HepG2 (cell line): ENCODE measurements around the gene PIP4K2C. TPM values are rescaled to one million over a fixed set of nuclear protein-coding genes. Genes with fewer than 3 reads are reported as not detected.
A peak's percentile ranks its signal among the peaks of the same experiment; 100 is the strongest.

Source experiments
- ASH2L ChIP-seq: fragments of 300-600, 200-600 bp; sonication (generic); IDR thresholded peaks from 2 replicates; pipeline ENCODE4 v1.7.0; 2017; ENCODE audit warnings: low read depth, mild to moderate bottlenecking, moderate library complexity, mixed read lengths, low read length; ENCODE audit not compliant: insufficient read length
- GABPA ChIP-seq, 2 experiments: IDR thresholded peaks; 2 replicates each; pipeline ENCODE4 v1.6.1; 2011 to 2016; ENCODE audit warnings: low read depth in 2 of 2, low read length in 1 of 2, missing biosample characterization in 1 of 2, missing genetic modification characterization in 1 of 2
- MAFF ChIP-seq: IDR thresholded peaks from 2 replicates; pipeline ENCODE4 v1.6.1; 2011; ENCODE audit warnings: low read depth, low read length, improper control_type of control experiment
- MAFK ChIP-seq, 2 experiments: IDR thresholded peaks in 1 of 2; conservative IDR thresholded peaks in 1 of 2; 2 replicates each; pipeline ENCODE4 v1.6.1; 2011; ENCODE audit warnings: improper control_type of control experiment in 2 of 2, low read length in 2 of 2
- MAZ ChIP-seq, 2 experiments: sonication (generic) in 1 of 2; formaldehyde crosslinking in 1 of 2; IDR thresholded peaks; 2 replicates each; pipeline versions ENCODE4 v1.5.0 to v1.6.1; 2012 to 2020; ENCODE audit warnings: low read depth in 2 of 2, mild to moderate bottlenecking in 2 of 2, borderline replicate concordance in 1 of 2, improper control_type of control experiment in 1 of 2, low read length in 1 of 2, missing genetic modification reagents in 1 of 2, moderate library complexity in 1 of 2
- MTA1 ChIP-seq: sonication (generic); formaldehyde crosslinking; IDR thresholded peaks from 2 replicates; pipeline ENCODE4 v1.4.0; 2020; ENCODE audit warnings: missing genetic modification reagents, mild to moderate bottlenecking, borderline replicate concordance
- POLR2A ChIP-seq, 2 experiments: IDR thresholded peaks; 2 replicates each; pipeline ENCODE4 v1.6.1; 2011; ENCODE audit warnings: low read depth in 2 of 2, low read length in 2 of 2, mild to moderate bottlenecking in 1 of 2, moderate library complexity in 1 of 2; ENCODE audit not compliant: insufficient read depth in 1 of 2
- RORA ChIP-seq: sonication (generic); formaldehyde crosslinking; IDR thresholded peaks from 2 replicates; pipeline ENCODE4 v1.5.0; 2020; ENCODE audit warnings: mild to moderate bottlenecking, missing genetic modification reagents, moderate library complexity
- RXRB ChIP-seq: IDR thresholded peaks from 2 replicates; pipeline ENCODE4 v1.6.1; 2016; ENCODE audit warnings: borderline replicate concordance, missing genetic modification reagents, missing compliant biosample characterization
- SNAPC2 ChIP-seq: sonication (generic); formaldehyde crosslinking; IDR thresholded peaks from 2 replicates; pipeline ENCODE4 v1.8.1; 2022; ENCODE audit warnings: mild to moderate bottlenecking, missing genetic modification reagents
- ZKSCAN8 ChIP-seq: IDR thresholded peaks from 2 replicates; pipeline ENCODE4 v1.6.1; 2016; ENCODE audit warnings: borderline replicate concordance, missing genetic modification reagents, missing compliant biosample characterization
- ZMYM4 ChIP-seq: sonication (generic); formaldehyde crosslinking; IDR thresholded peaks from 2 replicates; pipeline ENCODE4 v1.8.1; 2023; ENCODE audit warnings: mild to moderate bottlenecking, missing genetic modification reagents
- ZNF432 ChIP-seq: sonication (generic); formaldehyde crosslinking; IDR thresholded peaks from 2 replicates; pipeline ENCODE4 v1.5.0; 2020; ENCODE audit warnings: missing genetic modification reagents, mild to moderate bottlenecking, borderline replicate concordance
- ZNF556 ChIP-seq: sonication (generic); formaldehyde crosslinking; IDR thresholded peaks from 2 replicates; pipeline ENCODE4 v1.4.0; 2020; ENCODE audit warnings: mild to moderate bottlenecking, missing genetic modification reagents, borderline replicate concordance
- ZNF572 ChIP-seq: sonication (generic); formaldehyde crosslinking; IDR thresholded peaks from 2 replicates; pipeline ENCODE4 v1.5.1; 2020; ENCODE audit warnings: mild to moderate bottlenecking, missing genetic modification reagents
- ZNF790 ChIP-seq: sonication (generic); formaldehyde crosslinking; IDR thresholded peaks from 2 replicates; pipeline ENCODE4 v1.8.0; 2022; ENCODE audit warnings: missing genetic modification reagents, mild to moderate bottlenecking, borderline replicate concordance
- polyA plus RNA-seq, 8 experiments: library from polyadenylated mRNA; depleted of rRNA in 3 of 8; stranded (reverse) in 7 of 8; unstranded in 1 of 8; fragments of >200 nt; fragmentation: Illumina TruSeq in 4 of 8; extraction: Trizol in 4 of 8; gene quantifications; 2 replicates each; pipeline versions ENCODE4 v1.2.1 to v1.2.3, GENCODE V29; 2011 to 2016; ENCODE audit warnings: low read depth in 4 of 8, missing spikeins in 1 of 8, mixed read lengths in 1 of 8; ENCODE audit not compliant: insufficient read depth in 1 of 8
- total RNA-seq, 5 experiments: library from RNA; depleted of rRNA; stranded (reverse); fragments of >200 nt; fragmentation: Illumina TruSeq; extraction: Trizol; gene quantifications; 2 replicates each; pipeline ENCODE4 v1.2.3, GENCODE V29; 2016; ENCODE audit warnings: low read depth in 1 of 5
- TF ChIP-seq, protein P1 (sequence below): sonication (generic); formaldehyde crosslinking; IDR thresholded peaks from 2 replicates; pipeline ENCODE4 v1.8.1; 2023; ENCODE audit warnings: mild to moderate bottlenecking, missing genetic modification reagents, borderline replicate concordance
- TF ChIP-seq, protein P2 (sequence below): sonication (generic); formaldehyde crosslinking; IDR thresholded peaks from 2 replicates; pipeline ENCODE4 v1.4.0; 2020; ENCODE audit warnings: missing genetic modification reagents
- TF ChIP-seq, protein P3 (sequence below): sonication (generic); formaldehyde crosslinking; IDR thresholded peaks from 2 replicates; pipeline ENCODE4 v1.9.0; 2021; ENCODE audit warnings: missing genetic modification reagents, mild to moderate bottlenecking, borderline replicate concordance
- TF ChIP-seq, protein P4 (sequence below): sonication (generic); formaldehyde crosslinking; IDR thresholded peaks from 2 replicates; pipeline ENCODE4 v1.4.0; 2020; ENCODE audit warnings: missing genetic modification reagents
- TF ChIP-seq, protein P5 (sequence below): sonication (generic); formaldehyde crosslinking; IDR thresholded peaks from 2 replicates; pipeline ENCODE4 v1.8.0; 2022; ENCODE audit warnings: mild to moderate bottlenecking, missing genetic modification reagents, borderline replicate concordance

PIP4K2C gene
- total and polyA plus RNA-seq, 2 of the 13 experiments (the other 11 are each of a cell fraction or from before 2014, with no cell fraction given) = 23.3 to 26.4 TPM

DNA sequence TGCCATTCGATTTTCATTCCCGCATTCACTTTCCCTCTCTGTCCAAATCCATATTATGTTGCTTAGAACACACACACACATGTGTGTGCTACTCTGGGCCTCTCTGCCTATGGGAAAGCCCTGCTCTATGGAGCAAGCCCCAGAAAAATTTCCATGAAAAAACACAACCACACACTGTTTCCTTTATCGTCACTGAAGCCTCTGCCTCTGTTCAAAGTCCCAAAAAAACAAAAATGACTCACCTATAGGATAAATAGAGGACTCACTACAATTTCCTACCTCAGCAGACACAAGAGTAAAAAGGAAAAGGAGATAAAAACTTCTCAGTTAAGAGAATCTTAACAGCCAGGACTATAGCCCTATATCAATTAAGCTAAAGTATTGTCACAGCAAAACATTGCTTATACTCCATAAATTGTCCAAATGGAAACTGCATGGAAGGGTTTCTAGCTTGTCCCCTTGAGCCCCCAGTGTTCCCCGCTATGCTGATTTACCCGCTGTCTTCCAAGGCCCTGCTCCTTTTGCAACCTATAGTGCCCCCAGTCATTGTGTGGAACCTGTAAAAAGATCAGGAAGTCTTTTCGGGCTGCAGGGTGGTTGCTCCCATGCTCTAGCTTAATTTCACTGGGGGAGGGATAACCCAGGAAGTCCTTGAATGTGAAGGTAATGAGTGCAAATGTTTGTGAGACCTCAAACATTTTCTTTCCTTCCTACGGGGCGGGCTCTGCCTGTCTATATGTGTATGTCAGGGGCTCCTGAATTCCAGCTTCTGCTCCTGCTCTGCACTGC is 11.1 kb upstream of the PIP4K2C start (continued):
- TF ChIP-seq MTA1 (CRISPR knock-in tag) = no peak
- TF ChIP-seq, protein P1, sequence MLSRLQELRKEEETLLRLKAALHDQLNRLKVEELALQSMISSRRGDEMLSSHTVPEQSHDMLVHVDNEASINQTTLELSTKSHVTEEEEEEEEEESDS (CRISPR knock-in tag) = 0 out of 2 replicates have a peak, but pooled peaks have one; percentile 64
- TF ChIP-seq POLR2A (IDR thresholded peaks at IDR 0.05; ENCODE audit: insufficient read depth in 1 of 2, low read depth in 2 of 2, low read length in 2 of 2) = peak in 1 of 2 experiments; percentile 47; a peak in 3 of 4 replicates
- no peak; the same call in 1 of the 2 replicates for TF ChIP-seq ZNF556 (CRISPR knock-in tag)
- TF ChIP-seq SNAPC2 (CRISPR knock-in tag) = peak; percentile 57; the same call in 1 of the 2 replicates
- TF ChIP-seq ZNF790 (CRISPR knock-in tag) = no peak
- TF ChIP-seq ZNF572 = no peak
- peak; percentile 97 for TF ChIP-seq ASH2L
- TF ChIP-seq, protein P2, sequence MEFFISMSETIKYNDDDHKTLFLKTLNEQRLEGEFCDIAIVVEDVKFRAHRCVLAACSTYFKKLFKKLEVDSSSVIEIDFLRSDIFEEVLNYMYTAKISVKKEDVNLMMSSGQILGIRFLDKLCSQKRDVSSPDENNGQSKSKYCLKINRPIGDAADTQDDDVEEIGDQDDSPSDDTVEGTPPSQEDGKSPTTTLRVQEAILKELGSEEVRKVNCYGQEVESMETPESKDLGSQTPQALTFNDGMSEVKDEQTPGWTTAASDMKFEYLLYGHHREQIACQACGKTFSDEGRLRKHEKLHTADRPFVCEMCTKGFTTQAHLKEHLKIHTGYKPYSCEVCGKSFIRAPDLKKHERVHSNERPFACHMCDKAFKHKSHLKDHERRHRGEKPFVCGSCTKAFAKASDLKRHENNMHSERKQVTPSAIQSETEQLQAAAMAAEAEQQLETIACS (CRISPR knock-in tag) = no peak
- TF ChIP-seq ZKSCAN8 = 0 out of 2 replicates have a peak, but pooled peaks have one; percentile 6
- TF ChIP-seq MAFK (conservative IDR thresholded peaks at IDR 0.05 in 1 of 2, IDR thresholded peaks at IDR 0.05 in 1 of 2; ENCODE audit: low read length in 2 of 2) = peak; percentile 18 to 27
- TF ChIP-seq, protein P3, sequence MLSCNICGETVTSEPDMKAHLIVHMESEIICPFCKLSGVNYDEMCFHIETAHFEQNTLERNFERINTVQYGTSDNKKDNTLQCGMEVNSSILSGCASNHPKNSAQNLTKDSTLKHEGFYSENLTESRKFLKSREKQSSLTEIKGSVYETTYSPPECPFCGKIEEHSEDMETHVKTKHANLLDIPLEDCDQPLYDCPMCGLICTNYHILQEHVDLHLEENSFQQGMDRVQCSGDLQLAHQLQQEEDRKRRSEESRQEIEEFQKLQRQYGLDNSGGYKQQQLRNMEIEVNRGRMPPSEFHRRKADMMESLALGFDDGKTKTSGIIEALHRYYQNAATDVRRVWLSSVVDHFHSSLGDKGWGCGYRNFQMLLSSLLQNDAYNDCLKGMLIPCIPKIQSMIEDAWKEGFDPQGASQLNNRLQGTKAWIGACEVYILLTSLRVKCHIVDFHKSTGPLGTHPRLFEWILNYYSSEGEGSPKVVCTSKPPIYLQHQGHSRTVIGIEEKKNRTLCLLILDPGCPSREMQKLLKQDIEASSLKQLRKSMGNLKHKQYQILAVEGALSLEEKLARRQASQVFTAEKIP (CRISPR knock-in tag) = no peak
- peak; percentile 31; the same call in 1 of the 2 replicates for TF ChIP-seq RXRB (CRISPR knock-in tag)
- peak; percentile 33; the same call in 1 of the 2 replicates for TF ChIP-seq MAZ (IDR thresholded peaks at IDR 0.05; ENCODE audit: borderline replicate concordance, low read depth, low read length)
- no peak for TF ChIP-seq MAZ (CRISPR knock-in tag; IDR thresholded peaks at IDR 0.05; ENCODE audit: low read depth)
- TF ChIP-seq, protein P4, sequence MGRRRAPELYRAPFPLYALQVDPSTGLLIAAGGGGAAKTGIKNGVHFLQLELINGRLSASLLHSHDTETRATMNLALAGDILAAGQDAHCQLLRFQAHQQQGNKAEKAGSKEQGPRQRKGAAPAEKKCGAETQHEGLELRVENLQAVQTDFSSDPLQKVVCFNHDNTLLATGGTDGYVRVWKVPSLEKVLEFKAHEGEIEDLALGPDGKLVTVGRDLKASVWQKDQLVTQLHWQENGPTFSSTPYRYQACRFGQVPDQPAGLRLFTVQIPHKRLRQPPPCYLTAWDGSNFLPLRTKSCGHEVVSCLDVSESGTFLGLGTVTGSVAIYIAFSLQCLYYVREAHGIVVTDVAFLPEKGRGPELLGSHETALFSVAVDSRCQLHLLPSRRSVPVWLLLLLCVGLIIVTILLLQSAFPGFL (CRISPR knock-in tag) = no peak
- no peak for TF ChIP-seq ZMYM4 (CRISPR knock-in tag)
- TF ChIP-seq RORA = peak; percentile 40; the same call in 1 of the 2 replicates
- TF ChIP-seq MAFF = peak; percentile 55; the same call in 1 of the 2 replicates
- TF ChIP-seq, protein P5, sequence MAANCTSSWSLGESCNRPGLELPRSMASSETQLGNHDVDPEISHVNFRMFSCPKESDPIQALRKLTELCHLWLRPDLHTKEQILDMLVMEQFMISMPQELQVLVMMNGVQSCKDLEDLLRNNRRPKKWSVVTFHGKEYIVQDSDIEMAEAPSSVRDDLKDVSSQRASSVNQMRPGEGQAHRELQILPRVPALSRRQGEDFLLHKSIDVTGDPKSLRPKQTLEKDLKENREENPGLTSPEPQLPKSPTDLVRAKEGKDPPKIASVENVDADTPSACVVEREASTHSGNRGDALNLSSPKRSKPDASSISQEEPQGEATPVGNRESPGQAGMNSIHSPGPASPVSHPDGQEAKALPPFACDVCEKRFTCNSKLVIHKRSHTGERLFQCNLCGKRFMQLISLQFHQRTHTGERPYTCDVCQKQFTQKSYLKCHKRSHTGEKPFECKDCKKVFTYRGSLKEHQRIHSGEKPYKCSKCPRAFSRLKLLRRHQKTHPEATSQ (CRISPR knock-in tag) = 0 out of 2 replicates have a peak, but pooled peaks have one; percentile 47
- no peak for TF ChIP-seq ZNF432 (CRISPR knock-in tag)
- no peak for TF ChIP-seq GABPA (IDR thresholded peaks at IDR 0.05; ENCODE audit: low read depth, low read length)
- TF ChIP-seq GABPA (CRISPR knock-in tag; IDR thresholded peaks at IDR 0.05; ENCODE audit: low read depth) = peak; percentile 19; the same call in 1 of the 2 replicates
